ENCODE data around the gene TIMM50.
"Not testable (repeated sequence)": the region's sequence is repeated elsewhere in the genome, so short reads cannot be mapped to it uniquely, and the experiment has no call there.

TIMM50 gene

GRCh38 chr19:39469567-39469966 is 11.1 kb upstream of the TIMM50 start:
- no peak for DNase-seq (ENCODE audit: low read depth in 2 of 2)

GRCh38 chr19:39470724-39471339 is 9.8 kb upstream of the TIMM50 start:
- DNase-seq (ENCODE audit: low read depth in 2 of 2): no peak

- no peak for DNase-seq (ENCODE audit: low read depth in 2 of 2)
These were observed 8.7 kb upstream of the TIMM50 start for GRCh38 chr19:39471756-39472536.

- no peak for DNase-seq (ENCODE audit: low read depth in 2 of 2)
These were observed 7.7 kb upstream of the TIMM50 start for GRCh38 chr19:39472746-39473442.

- no peak for DNase-seq (ENCODE audit: low read depth in 2 of 2)
These were observed 7.1 kb upstream of the TIMM50 start for GRCh38 chr19:39473443-39473960.

- peak; percentile 47 to 58 for DNase-seq (ENCODE audit: low read depth in 2 of 2)
These were observed 6.5 kb upstream of the TIMM50 start for GRCh38 chr19:39474139-39474620.

- DNase-seq (ENCODE audit: low read depth in 2 of 2): no peak
These were observed 4.9 kb upstream of the TIMM50 start for GRCh38 chr19:39475748-39476147.

GRCh38 chr19:39479319-39479801 is 1.3 kb upstream of the TIMM50 start:
- not testable (repeated sequence) for DNase-seq (ENCODE audit: low read depth in 2 of 2)

GRCh38 chr19:39479916-39480315 is 722 bp upstream of the TIMM50 start:
- no peak for DNase-seq (ENCODE audit: low read depth in 2 of 2)

- no peak for DNase-seq (ENCODE audit: low read depth in 2 of 2)
These were observed 549 bp downstream of the TIMM50 start for GRCh38 chr19:39481229-39481545.

GRCh38 chr19:39481676-39482075 is 1.0 kb downstream of the TIMM50 start:
- DNase-seq (ENCODE audit: low read depth in 2 of 2): no peak

GRCh38 chr19:39483141-39483540 is 2.5 kb downstream of the TIMM50 start:
- DNase-seq (ENCODE audit: low read depth in 2 of 2): no peak

- no peak for DNase-seq (ENCODE audit: low read depth in 2 of 2)
These were observed 9.1 kb downstream of the TIMM50 start for GRCh38 chr19:39489756-39490155.

GRCh38 chr19:39492225-39492624 is 11.6 kb downstream of the TIMM50 start:
- DNase-seq (ENCODE audit: low read depth in 2 of 2): no peak

GRCh38 chr19:39492788-39493187 is 12.2 kb downstream of the TIMM50 start:
- DNase-seq (ENCODE audit: low read depth in 2 of 2): no peak

GRCh38 chr19:39494661-39495060 is 14.0 kb downstream of the TIMM50 start:
- DNase-seq (ENCODE audit: low read depth in 2 of 2): no peak

- no peak for DNase-seq (ENCODE audit: low read depth in 2 of 2)
These were observed 15.4 kb downstream of the TIMM50 start for GRCh38 chr19:39496063-39496462.

- DNase-seq (ENCODE audit: low read depth in 2 of 2): no peak
These were observed 17.0 kb downstream of the TIMM50 start for GRCh38 chr19:39497701-39497995.

GRCh38 chr19:39497996-39498797 is 17.6 kb downstream of the TIMM50 start:
- DNase-seq (ENCODE audit: low read depth in 2 of 2): no peak

GRCh38 chr19:39498798-39499642 is 18.4 kb downstream of the TIMM50 start, which contains the start of gene DLL3:
Gene DLL3, plus strand, starts transcription at chr19:39498947. Its CDS starts 28 bp downstream, at chr19:39498975.
- no peak for DNase-seq (ENCODE audit: low read depth in 2 of 2)

- no peak for DNase-seq (ENCODE audit: low read depth in 2 of 2)
These were observed 19.3 kb downstream of the TIMM50 start for GRCh38 chr19:39499932-39500331.

Data from stimulated activated CD8-positive, alpha-beta memory T cell treated with anti-CD3 and anti-CD28 coated beads, Interleukin-2, amount 100 ng/mL, for 48 hours (primary cell).